ENCODE data around the gene MGAT5B. TPM values are rescaled to one million over a fixed set of nuclear protein-coding genes. Genes with fewer than 3 reads are reported as not detected.

Gene MGAT5B
- total and polyA plus RNA-seq, 10 of the 15 experiments (the other 5 are each of a cell fraction or from before 2014, with no cell fraction given) = 0.13 TPM; not detected in 9

DNA sequence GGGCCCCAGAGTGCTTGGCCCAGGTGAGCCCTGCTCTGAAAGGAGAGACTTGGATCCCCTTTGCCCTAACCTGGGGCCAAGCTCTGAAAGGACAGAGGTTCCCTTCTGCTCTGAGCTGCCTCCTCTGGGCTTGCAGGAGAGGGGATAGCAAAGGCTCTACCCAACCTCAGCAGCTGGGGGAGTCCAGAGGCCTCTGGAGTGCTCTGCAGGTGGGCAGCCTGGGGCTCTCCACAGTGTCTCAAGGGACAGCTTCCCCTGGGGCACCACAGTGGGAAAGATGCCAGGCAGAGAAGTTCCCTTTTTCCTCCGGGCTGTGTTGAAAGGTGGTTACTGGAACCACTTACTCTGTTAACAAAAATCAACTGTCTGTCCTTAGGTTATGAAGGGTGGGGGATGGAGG, 48.2 kb upstream of the MGAT5B start (continued):
- TF ChIP-seq, protein P1, sequence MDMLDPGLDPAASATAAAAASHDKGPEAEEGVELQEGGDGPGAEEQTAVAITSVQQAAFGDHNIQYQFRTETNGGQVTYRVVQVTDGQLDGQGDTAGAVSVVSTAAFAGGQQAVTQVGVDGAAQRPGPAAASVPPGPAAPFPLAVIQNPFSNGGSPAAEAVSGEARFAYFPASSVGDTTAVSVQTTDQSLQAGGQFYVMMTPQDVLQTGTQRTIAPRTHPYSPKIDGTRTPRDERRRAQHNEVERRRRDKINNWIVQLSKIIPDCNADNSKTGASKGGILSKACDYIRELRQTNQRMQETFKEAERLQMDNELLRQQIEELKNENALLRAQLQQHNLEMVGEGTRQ (IDR thresholded peaks at IDR 0.05; ENCODE audit: borderline replicate concordance, low read depth, low read length) = no peak
- TF ChIP-seq RBBP5 (conservative IDR thresholded peaks at IDR 0.05) = no peak
- TF ChIP-seq GATAD2B (conservative IDR thresholded peaks at IDR 0.05; ENCODE audit: low read depth) = peak; percentile 83
- no peak for TF ChIP-seq STAT3 (IDR thresholded peaks at IDR 0.05; ENCODE audit: low read depth, low read length)
- TF ChIP-seq, protein P2, sequence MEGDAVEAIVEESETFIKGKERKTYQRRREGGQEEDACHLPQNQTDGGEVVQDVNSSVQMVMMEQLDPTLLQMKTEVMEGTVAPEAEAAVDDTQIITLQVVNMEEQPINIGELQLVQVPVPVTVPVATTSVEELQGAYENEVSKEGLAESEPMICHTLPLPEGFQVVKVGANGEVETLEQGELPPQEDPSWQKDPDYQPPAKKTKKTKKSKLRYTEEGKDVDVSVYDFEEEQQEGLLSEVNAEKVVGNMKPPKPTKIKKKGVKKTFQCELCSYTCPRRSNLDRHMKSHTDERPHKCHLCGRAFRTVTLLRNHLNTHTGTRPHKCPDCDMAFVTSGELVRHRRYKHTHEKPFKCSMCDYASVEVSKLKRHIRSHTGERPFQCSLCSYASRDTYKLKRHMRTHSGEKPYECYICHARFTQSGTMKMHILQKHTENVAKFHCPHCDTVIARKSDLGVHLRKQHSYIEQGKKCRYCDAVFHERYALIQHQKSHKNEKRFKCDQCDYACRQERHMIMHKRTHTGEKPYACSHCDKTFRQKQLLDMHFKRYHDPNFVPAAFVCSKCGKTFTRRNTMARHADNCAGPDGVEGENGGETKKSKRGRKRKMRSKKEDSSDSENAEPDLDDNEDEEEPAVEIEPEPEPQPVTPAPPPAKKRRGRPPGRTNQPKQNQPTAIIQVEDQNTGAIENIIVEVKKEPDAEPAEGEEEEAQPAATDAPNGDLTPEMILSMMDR (IDR thresholded peaks at IDR 0.05 in 2 of 3, conservative IDR thresholded peaks at IDR 0.05 in 1 of 3; ENCODE audit: control insufficient read depth in 2 of 3, extremely low read depth in 1 of 3, insufficient read depth in 1 of 3, low read depth in 3 of 3, low read length in 3 of 3) = peak in 1 of 3 experiments; percentile 6; a peak in 2 of 6 replicates
- TF ChIP-seq CREB1 (IDR thresholded peaks at IDR 0.05; ENCODE audit: low read depth) = no peak
- TF ChIP-seq, protein P3, sequence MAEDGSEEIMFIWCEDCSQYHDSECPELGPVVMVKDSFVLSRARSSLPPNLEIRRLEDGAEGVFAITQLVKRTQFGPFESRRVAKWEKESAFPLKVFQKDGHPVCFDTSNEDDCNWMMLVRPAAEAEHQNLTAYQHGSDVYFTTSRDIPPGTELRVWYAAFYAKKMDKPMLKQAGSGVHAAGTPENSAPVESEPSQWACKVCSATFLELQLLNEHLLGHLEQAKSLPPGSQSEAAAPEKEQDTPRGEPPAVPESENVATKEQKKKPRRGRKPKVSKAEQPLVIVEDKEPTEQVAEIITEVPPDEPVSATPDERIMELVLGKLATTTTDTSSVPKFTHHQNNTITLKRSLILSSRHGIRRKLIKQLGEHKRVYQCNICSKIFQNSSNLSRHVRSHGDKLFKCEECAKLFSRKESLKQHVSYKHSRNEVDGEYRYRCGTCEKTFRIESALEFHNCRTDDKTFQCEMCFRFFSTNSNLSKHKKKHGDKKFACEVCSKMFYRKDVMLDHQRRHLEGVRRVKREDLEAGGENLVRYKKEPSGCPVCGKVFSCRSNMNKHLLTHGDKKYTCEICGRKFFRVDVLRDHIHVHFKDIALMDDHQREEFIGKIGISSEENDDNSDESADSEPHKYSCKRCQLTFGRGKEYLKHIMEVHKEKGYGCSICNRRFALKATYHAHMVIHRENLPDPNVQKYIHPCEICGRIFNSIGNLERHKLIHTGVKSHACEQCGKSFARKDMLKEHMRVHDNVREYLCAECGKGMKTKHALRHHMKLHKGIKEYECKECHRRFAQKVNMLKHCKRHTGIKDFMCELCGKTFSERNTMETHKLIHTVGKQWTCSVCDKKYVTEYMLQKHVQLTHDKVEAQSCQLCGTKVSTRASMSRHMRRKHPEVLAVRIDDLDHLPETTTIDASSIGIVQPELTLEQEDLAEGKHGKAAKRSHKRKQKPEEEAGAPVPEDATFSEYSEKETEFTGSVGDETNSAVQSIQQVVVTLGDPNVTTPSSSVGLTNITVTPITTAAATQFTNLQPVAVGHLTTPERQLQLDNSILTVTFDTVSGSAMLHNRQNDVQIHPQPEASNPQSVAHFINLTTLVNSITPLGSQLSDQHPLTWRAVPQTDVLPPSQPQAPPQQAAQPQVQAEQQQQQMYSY (CRISPR knock-in tag; IDR thresholded peaks at IDR 0.05) = no peak
- TF ChIP-seq MTA3 (IDR thresholded peaks at IDR 0.05; ENCODE audit: borderline replicate concordance, low read length) = no peak
- no peak for TF ChIP-seq HDAC2 (IDR thresholded peaks at IDR 0.05)
- TF ChIP-seq LARP7 (IDR thresholded peaks at IDR 0.05) = no peak
- TF ChIP-seq JUND (IDR thresholded peaks at IDR 0.05; ENCODE audit: low read depth, low read length) = no peak
- no peak for TF ChIP-seq TCF7 (IDR thresholded peaks at IDR 0.05; ENCODE audit: borderline replicate concordance)
- TF ChIP-seq SRF (IDR thresholded peaks at IDR 0.05; ENCODE audit: low read depth in 2 of 2, low read length in 2 of 2) = no peak
- TF ChIP-seq POLR2AphosphoS2 (IDR thresholded peaks at IDR 0.05; ENCODE audit: low read depth, low read length) = no peak
- TF ChIP-seq RB1 (IDR thresholded peaks at IDR 0.05; ENCODE audit: borderline replicate concordance) = peak; percentile 90; the same call in 1 of the 2 replicates
- no peak for TF ChIP-seq EZH2 (IDR thresholded peaks at IDR 0.05; ENCODE audit: borderline replicate concordance, control insufficient read depth, low read depth, low read length)
- TF ChIP-seq BHLHE40 (IDR thresholded peaks at IDR 0.05; ENCODE audit: borderline replicate concordance in 1 of 2, low read depth in 2 of 2, low read length in 1 of 2) = 0 out of 4 replicates have a peak, but pooled peaks of 1 of the 2 experiments have one; percentile 11
- TF ChIP-seq, protein P4, sequence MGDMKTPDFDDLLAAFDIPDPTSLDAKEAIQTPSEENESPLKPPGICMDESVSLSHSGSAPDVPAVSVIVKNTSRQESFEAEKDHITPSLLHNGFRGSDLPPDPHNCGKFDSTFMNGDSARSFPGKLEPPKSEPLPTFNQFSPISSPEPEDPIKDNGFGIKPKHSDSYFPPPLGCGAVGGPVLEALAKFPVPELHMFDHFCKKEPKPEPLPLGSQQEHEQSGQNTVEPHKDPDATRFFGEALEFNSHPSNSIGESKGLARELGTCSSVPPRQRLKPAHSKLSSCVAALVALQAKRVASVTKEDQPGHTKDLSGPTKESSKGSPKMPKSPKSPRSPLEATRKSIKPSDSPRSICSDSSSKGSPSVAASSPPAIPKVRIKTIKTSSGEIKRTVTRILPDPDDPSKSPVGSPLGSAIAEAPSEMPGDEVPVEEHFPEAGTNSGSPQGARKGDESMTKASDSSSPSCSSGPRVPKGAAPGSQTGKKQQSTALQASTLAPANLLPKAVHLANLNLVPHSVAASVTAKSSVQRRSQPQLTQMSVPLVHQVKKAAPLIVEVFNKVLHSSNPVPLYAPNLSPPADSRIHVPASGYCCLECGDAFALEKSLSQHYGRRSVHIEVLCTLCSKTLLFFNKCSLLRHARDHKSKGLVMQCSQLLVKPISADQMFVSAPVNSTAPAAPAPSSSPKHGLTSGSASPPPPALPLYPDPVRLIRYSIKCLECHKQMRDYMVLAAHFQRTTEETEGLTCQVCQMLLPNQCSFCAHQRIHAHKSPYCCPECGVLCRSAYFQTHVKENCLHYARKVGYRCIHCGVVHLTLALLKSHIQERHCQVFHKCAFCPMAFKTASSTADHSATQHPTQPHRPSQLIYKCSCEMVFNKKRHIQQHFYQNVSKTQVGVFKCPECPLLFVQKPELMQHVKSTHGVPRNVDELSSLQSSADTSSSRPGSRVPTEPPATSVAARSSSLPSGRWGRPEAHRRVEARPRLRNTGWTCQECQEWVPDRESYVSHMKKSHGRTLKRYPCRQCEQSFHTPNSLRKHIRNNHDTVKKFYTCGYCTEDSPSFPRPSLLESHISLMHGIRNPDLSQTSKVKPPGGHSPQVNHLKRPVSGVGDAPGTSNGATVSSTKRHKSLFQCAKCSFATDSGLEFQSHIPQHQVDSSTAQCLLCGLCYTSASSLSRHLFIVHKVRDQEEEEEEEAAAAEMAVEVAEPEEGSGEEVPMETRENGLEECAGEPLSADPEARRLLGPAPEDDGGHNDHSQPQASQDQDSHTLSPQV (IDR thresholded peaks at IDR 0.05) = no peak
- no peak for TF ChIP-seq NR2C2 (IDR thresholded peaks at IDR 0.05; ENCODE audit: borderline replicate concordance, control insufficient read depth, insufficient read length, low read depth)
- no peak for TF ChIP-seq YY1 (IDR thresholded peaks at IDR 0.05; ENCODE audit: low read depth, low read length)
- TF ChIP-seq HDAC6 (IDR thresholded peaks at IDR 0.05; ENCODE audit: unreplicated experiment) = no peak
